Type B pancreatic cell (in vitro differentiated cells): Measurements from ENCODE around the gene ANKRD10. TPM values are rescaled to one million over a fixed set of nuclear protein-coding genes. Genes with fewer than 3 reads are reported as not detected.
"Not testable (repeated sequence)": the region's sequence is repeated elsewhere in the genome, so short reads cannot be mapped to it uniquely, and the experiment has no call there.

Source experiments
- DNase-seq: peaks from one replicate; pipeline ENCODE4 v3.0.0; 2021; ENCODE audit warnings: mixed read lengths; ENCODE audit not compliant: unreplicated experiment; ENCODE audit errors: extremely low spot score
- H3K27ac Mint-ChIP-seq: 2 replicates; pipeline ENCODE4 v1.8.0; 2021; ENCODE audit warnings: mild to moderate bottlenecking, mixed read lengths
- H3K27me3 Mint-ChIP-seq: 2 replicates; pipeline ENCODE4 v1.8.0; 2021; ENCODE audit warnings: mixed read lengths
- H3K36me3 Mint-ChIP-seq: 2 replicates; pipeline ENCODE4 v1.8.0; 2021; ENCODE audit warnings: mixed read lengths
- H3K4me1 Mint-ChIP-seq: one replicate; pipeline ENCODE4 v1.8.0; 2021; ENCODE audit warnings: mixed read lengths; ENCODE audit not compliant: unreplicated experiment
- H3K4me3 Mint-ChIP-seq: 2 replicates; pipeline ENCODE4 v1.8.0; 2021; ENCODE audit warnings: mild to moderate bottlenecking, mixed read lengths
- H3K9me3 Mint-ChIP-seq: 2 replicates; pipeline ENCODE4 v1.8.0; 2021; ENCODE audit warnings: mixed read lengths
- total RNA-seq: library from RNA; stranded (reverse); gene quantifications from 2 replicates; pipeline ENCODE4 v1.2.1, GENCODE V29; 2021; ENCODE audit warnings: low replicate concordance
- TF ChIP-seq, protein P1 (sequence below): fragments of 200-600 bp; sonication (generic); conservative IDR thresholded peaks from 2 replicates; pipeline ENCODE4 v1.5.0; 2021; ENCODE audit warnings: antibody characterized with exemption, mild to moderate bottlenecking

ANKRD10 gene
- total RNA-seq, 1 donor from 2014 or later, result 142 TPM

DNA sequence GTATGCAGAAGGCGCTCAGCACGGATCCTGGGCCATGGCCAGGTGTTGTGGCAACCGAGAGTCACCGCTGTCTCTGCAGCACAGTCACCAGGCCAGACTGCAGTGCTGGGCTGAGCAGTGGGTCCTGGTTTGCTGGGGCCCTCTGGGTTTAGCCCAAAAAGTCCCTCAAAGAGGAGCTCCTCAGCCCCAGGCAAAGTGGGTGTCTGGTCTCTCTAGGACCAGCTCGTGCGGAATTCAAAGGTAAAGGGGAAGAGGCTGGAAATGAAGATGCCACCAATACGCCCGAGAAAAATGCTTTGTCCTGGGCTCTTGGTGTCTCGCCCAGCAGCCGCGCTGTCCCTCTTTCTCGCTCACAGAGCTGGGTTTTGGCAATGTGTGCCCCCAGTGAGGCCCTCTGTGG, 38.5 kb upstream of the ANKRD10 start:
- no peaks in the 10 kb centered on the region for H3K27me3 Mint-ChIP-seq
- H3K27ac Mint-ChIP-seq, result no peak overlapping the region
- TF ChIP-seq, protein P1, sequence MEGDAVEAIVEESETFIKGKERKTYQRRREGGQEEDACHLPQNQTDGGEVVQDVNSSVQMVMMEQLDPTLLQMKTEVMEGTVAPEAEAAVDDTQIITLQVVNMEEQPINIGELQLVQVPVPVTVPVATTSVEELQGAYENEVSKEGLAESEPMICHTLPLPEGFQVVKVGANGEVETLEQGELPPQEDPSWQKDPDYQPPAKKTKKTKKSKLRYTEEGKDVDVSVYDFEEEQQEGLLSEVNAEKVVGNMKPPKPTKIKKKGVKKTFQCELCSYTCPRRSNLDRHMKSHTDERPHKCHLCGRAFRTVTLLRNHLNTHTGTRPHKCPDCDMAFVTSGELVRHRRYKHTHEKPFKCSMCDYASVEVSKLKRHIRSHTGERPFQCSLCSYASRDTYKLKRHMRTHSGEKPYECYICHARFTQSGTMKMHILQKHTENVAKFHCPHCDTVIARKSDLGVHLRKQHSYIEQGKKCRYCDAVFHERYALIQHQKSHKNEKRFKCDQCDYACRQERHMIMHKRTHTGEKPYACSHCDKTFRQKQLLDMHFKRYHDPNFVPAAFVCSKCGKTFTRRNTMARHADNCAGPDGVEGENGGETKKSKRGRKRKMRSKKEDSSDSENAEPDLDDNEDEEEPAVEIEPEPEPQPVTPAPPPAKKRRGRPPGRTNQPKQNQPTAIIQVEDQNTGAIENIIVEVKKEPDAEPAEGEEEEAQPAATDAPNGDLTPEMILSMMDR, result no peak
- H3K4me1 Mint-ChIP-seq, result no peaks in the 10 kb centered on the region
- peaks cover 6% of the 10 kb centered on the region for H3K9me3 Mint-ChIP-seq
- no peaks in the 10 kb centered on the region for H3K36me3 Mint-ChIP-seq
- no peak for DNase-seq
- H3K4me3 Mint-ChIP-seq, result no peak overlapping the region

DNA sequence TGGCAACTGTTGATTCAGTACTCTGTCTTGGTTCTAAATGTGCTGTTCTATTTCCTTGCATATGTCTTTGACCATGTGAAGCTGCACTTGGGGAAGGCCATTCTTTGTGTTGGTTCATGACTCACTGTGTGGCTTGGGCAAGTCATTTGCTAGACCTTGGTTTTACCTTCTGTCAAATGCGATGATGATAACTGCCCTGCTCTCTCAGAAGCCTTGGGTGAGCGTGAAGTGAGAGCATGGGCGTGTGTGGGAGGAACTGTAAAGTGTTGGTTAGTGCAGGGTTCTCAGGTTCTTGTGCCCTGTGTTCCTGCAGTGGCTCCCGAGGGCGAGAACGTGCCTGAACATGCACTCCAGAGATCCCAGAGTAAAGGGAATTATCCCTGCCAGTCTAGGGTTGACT, 37.3 kb upstream of the ANKRD10 start:
- not testable (repeated sequence) for H3K9me3 Mint-ChIP-seq, H3K27me3 Mint-ChIP-seq, H3K36me3 Mint-ChIP-seq, DNase-seq, H3K4me3 Mint-ChIP-seq, H3K4me1 Mint-ChIP-seq, H3K27ac Mint-ChIP-seq

DNA sequence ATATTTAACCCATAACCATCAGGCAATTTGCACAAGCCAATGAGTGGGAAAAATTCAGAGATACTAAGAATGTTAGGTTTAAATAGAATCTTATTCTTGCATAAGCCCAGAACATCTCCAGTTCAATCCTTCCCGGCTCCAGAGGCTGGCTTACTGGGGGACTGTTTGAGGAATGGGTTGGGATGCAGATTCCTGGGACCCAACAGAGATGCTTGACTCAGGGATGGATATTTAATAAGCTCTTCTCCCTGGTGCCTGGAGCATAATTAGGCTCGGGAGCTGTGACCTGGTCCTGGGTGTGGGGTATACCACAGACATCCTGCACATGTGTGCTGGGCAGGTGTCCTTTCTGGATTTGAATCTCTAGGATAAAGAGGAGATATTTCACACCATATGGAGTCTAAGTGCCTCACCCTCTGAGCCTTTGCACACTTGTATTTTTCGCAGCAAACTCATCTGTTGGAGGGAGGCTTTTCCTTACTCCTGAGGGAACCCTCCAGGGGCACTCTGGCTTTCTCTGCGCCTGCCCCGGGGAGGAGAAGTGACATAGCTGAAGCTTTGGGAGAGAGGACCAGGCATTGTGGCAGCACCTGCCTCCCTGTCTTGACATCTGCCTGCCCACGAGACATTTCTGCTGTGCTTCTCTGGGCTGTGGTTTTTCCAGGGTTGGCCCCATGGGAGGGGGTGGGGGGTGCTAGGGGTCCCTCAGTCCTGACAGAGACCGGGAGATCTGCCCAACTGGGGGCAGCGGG, 36.1 kb upstream of the ANKRD10 start:
- TF ChIP-seq, protein P1, result no peak
- DNase-seq, result no peak
- H3K27me3 Mint-ChIP-seq, result no peaks in the 10 kb centered on the region
- H3K9me3 Mint-ChIP-seq, result no peaks in the 10 kb centered on the region
- no peak overlapping the region for H3K4me3 Mint-ChIP-seq
- H3K36me3 Mint-ChIP-seq, result no peaks in the 10 kb centered on the region
- no peaks in the 10 kb centered on the region for H3K4me1 Mint-ChIP-seq
- no peak overlapping the region for H3K27ac Mint-ChIP-seq

DNA sequence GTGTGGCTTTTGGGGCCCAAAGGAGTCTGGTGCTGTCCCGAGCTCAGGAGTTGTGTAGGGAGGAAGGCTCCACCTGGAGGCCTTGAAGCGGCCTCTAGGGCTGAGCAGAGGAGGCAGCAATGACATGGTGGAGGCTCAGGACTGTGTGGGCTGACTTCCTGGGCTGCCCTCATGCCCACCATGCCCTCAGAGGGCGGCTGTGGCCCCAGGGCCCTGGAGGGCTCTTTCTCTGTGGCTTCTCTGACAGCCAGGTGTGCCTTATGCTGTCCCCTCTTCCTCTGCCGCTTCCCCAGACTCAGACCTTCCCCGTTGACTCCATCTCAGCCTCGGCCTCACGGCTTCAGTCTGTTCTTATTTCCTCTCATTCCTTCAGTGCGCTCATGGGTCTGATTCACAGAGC, 35.5 kb upstream of the ANKRD10 start:
- Mint-ChIP-seq H3K4me1 (no peaks in the 10 kb centered on the region), H3K27ac (no peak overlapping the region), H3K4me3 (no peak overlapping the region), H3K9me3 (no peaks in the 10 kb centered on the region), H3K27me3 (no peaks in the 10 kb centered on the region), H3K36me3 (no peaks in the 10 kb centered on the region)
- TF ChIP-seq, protein P1, result no peak
- DNase-seq, result no peak

DNA sequence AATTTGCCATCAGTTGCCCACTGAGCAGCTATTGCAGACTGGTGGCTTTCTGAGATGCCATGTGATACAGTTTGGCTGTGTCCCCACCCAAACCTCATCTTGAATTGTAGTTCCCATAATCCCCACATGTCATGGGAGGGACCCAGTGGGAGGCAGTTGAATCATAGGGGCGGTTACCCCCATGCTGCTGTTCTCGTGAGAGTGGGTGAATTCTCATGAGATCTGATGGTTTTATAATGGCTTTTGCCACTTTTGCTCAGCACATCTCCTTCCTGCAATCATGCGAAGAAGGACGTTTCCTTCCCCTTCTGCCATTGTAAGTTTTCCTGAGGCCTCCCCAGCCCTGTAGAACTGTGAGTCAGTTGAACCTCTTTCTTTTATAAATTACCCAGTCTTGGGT, 34.8 kb upstream of the ANKRD10 start:
- DNase-seq, result no peak
- Mint-ChIP-seq H3K4me1 (no peaks in the 10 kb centered on the region), H3K9me3 (no peaks in the 10 kb centered on the region), H3K27ac (no peak overlapping the region), H3K36me3 (no peaks in the 10 kb centered on the region), H3K27me3 (no peaks in the 10 kb centered on the region), H3K4me3 (no peak overlapping the region)
- TF ChIP-seq, protein P1, result no peak

DNA sequence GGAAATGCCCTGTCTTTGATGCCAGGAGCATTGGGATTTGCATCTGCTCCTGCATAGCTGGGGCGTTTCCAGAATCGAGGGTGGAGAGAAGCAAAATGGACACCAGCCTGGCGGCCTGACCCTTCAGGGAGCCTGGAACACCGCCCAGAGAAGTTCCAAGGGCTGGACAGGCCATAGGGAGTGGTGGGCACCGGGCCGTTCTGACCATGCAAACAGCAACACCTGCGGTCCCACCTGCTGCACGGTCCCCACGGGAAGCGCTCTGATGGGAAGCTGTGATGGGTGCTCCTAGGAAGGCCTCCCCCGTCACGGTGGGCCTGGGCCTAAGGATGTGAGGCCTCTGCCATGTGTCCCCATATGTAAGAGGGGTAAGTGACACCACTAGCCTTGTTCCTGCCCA, 34.2 kb upstream of the ANKRD10 start:
- Mint-ChIP-seq H3K9me3 (no peaks in the 10 kb centered on the region), H3K36me3 (no peaks in the 10 kb centered on the region), H3K27me3 (no peaks in the 10 kb centered on the region), H3K27ac (no peak overlapping the region), H3K4me1 (no peaks in the 10 kb centered on the region), H3K4me3 (no peak overlapping the region)
- DNase-seq, result no peak
- TF ChIP-seq, protein P1, result no peak

DNA sequence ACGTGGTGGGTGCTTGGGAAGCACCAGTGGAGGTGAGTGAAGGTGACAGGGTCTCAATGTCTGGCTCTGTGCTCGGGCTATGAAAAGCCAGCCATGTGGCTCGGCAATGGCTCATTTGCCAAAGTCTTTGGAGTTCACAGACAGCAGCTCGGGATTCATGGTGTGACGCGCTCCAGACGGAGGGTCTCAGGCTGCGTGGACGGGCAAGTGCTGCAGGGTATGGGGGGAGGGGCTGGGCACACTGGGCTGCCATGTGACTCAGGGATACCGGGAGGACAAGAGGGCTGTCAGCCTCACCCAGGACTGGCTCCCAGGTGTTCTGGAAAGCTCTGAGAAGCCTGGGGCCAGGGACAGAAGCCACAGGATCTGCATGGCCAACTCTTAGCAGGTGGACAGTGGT, 32.5 kb upstream of the ANKRD10 start:
- H3K36me3 Mint-ChIP-seq, H3K4me3 Mint-ChIP-seq, H3K9me3 Mint-ChIP-seq, H3K27me3 Mint-ChIP-seq, H3K4me1 Mint-ChIP-seq, DNase-seq, H3K27ac Mint-ChIP-seq: not testable (repeated sequence)
